Inflammatory macrophage treated with lipopolysaccharide for 1 hour (primary cell): Measurements from ENCODE around the gene PDIA2.
"Not testable (repeated sequence)": the region's sequence is repeated elsewhere in the genome, so short reads cannot be mapped to it uniquely, and the experiment has no call there.

Experiments used
- DNase-seq, 2 donors: peaks; one replicate each; pipeline ENCODE4 v3.0.0-alpha.2; 2020 to 2022

Gene PDIA2

GRCh38 chr16:264440-264951 lies 18.5 kb upstream of the PDIA2 start:
- no peak for DNase-seq

DNA sequence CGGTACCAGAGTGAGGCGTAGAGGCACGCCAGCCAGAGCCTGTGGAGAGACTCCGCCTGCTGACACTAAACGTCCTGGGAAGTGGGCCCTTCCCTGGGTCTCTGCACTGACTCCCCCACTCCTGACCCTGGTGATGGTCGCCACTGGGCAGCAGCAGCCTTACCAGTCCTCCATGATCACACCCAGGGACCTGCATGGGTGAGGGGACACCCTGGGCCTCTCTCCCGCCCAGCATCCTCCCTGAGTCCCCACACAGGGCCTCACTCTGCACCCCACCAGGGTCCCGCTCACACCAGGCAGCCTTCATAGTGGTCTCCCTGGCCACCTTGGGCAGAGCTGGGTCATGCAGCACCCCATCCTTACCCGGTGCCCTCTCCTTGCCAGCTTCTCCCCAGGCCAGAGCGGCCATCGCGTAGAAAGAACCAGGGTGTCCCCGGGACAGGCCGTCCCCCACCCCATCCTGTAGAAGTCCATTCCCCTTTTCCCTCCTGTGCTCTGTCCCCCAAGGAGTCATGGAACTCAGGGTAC lies 17.9 kb upstream of the PDIA2 start:
- DNase-seq = no peak

- no peak for DNase-seq
These were observed 17.3 kb upstream of the PDIA2 start for GRCh38 chr16:265711-266110.

DNA sequence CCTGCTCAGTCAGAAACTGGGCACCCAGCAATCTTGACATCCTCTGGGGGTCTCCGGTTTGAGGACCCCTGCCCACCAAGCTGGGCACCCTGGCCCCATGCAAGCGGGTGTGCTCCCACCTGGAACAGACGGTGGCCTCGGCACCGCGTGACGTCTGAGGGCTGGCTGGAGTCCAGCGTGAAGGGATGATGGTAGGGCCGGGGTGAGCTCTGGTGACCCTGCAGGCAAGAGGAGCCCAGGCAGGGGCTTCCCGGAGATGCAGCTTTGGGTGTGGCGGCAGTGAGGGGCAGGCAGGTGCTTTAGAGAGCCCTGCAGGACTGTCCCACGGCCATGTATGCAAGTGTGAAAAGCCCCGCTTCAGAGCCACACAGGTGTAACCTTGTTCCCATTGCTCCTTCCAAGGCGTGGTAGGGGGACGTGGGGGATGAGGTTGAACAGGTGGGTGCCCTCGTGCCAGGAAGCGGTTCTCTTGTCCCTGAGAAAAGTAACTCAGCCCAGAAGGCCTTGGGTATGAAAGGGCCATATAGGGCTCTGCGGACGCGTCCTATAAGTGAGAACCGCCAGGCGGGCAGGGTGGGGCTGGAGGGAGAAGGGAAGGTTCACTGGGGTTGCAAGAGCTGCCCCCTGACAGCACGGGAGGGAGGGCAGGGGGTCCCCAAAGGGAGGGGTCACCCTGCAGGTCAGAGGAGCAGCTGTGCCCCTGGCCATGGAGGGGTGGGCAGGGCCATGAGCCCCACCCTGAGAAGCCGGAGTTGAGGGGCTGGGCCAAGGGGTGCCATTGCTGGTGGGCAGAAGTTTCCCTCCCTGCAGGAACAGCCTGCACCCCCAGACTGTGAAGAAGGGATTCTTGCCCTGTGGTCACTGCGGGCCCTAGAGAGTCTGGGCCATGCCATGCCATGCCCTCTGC lies 16.5 kb upstream of the PDIA2 start:
- DNase-seq = no peak

- not testable (repeated sequence) for DNase-seq
These were observed 15.4 kb upstream of the PDIA2 start for GRCh38 chr16:267562-267961.

GRCh38 chr16:268141-269053 lies 14.6 kb upstream of the PDIA2 start:
- DNase-seq = no peak

GRCh38 chr16:269061-269796 lies 13.7 kb upstream of the PDIA2 start:
- no peak for DNase-seq

DNA sequence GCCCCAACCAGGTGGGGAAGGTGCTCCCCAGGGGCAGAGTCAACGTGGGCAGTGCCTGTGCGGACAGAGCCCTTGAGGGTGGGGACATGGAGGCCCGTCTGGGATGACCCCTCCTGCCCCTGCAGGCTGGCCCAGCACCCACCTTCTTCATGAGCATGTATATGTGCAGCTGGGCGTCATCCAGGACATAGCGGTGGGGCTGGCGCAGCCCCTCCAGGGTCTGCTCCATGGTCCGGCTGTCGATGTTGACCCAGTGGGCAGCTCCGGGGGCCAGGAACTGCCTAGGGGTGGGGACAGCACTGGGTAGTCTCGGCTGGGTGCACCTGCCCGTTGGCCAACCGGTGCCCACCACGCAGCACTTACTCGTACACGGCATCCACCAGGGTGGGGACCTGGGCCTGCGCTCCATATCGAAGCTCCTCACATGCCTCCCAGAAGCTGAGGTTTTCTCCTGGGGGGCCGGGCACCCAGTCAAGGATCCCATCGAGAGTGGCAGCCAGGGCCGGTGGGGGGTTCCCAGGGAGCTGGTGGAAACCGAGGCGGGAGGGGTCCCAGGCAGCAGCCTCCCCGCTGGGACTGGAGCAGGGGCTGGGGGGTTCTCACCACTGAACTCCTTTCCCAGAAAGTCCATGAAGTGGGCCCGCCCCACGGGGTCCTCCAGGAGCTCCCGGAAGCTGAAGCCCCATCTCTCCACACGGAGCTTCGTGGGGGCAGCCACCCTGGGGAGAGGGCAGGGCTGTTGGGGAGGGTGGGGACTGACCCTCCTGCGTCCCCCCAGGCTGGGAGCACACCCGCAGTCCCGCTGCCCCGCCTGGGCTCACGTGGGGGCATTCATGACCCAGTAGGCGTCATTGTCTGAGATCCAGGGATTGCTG lies 12.3 kb upstream of the PDIA2 start:
- no peak for DNase-seq

GRCh38 chr16:272633-273546 lies 10.1 kb upstream of the PDIA2 start:
- DNase-seq = no peak

DNA sequence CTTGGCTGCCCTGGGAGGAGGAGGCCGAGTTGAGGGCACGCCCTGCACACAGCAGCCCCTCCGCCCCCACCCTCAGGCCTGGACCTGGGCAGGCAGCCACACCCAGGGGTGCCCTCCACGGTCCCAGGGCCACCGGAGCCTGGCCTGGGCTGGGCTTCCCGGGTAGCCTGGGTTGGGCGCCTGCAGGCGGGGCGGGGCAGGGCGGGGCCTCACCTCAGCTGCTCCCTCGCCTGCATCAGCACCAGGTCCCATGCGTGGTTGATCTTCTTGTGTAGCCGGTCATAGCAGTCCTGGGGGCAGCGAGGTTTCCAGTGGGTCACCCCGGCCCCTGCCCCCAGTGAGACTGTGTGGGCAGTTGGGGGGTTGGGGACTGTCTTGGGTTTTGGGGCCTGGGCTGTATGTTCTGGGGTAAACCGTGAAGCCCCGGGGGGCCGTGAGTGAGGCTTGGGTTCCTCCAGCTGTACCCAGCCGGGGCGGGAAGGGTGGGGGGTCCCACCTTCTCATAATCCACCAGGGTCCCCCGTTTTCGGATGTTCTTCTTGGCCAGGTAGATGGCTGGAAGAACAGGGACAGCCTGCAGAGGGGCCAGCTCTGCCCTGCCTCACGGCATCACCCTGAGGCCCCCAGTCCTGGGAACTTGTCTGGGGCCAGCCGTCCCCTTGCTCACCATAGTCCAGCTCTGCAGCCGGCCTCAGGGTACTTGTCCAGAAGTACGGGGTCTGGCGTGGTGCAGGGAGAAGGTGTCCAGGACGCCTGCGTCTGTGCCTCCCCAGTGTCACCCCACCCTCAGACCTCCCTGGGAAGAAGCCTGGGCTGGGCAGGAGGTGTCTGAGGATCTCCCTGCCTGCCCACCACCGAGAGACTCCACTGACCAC lies 9.2 kb upstream of the PDIA2 start:
- DNase-seq = no peak

DNA sequence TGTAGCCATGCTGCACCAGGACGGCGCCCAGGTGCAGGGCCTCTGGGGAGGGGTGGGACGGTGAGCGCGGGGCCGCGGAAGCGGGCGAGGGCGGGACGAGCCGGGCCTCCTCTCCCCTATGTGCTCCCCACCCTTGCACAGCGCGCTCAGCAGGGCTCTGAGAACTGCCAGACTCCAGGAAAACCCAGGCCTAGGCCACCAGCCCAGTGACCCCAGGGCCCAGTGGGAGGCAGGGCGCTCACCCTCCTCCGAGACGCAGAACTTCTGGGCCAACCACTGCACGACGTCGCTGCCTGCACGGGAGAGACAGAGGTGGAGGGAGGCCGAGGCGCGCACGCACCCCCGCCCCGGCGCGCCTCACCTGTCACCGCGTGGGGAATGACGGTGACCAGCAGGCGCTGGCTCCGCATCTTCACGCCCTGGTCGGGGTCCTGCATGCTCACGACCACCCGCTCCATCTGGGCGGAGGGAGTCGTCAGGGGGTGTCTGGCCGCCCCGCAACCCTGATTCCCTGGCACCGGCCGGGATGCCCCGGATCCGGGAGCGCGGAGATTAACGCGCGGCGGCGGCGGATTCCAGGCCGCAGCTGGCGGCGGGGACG lies 7.8 kb upstream of the PDIA2 start:
- no peak for DNase-seq

DNA sequence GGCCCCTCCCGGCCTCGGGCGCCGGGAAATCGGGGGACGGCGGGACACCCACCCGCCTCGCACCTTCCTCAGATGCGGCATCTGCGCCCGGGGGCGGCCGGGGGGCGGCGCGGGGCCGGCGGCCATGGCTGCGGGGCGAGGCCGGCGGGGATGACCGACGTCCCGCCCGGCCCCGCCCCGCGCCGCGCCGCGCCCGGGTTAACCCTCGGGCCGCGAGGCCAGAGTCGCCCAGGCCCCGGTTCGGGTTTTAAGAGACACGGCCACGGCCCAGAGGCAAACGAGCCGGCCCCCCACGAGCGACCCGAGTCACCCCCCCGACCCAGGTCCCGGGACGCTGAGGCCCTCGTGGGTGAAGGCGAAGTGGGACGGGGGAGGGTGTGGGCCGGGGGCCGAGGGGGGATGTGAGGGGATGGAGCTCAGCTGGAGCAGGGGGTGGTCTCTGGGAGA lies 7.2 kb upstream of the PDIA2 start, which contains the start of gene RGS11:
TSS of gene RGS11 (minus strand) at position 159 of the 447 bp plus-strand sequence. CDS start at position 126, 33 bp downstream.
- DNase-seq = no peak

DNA sequence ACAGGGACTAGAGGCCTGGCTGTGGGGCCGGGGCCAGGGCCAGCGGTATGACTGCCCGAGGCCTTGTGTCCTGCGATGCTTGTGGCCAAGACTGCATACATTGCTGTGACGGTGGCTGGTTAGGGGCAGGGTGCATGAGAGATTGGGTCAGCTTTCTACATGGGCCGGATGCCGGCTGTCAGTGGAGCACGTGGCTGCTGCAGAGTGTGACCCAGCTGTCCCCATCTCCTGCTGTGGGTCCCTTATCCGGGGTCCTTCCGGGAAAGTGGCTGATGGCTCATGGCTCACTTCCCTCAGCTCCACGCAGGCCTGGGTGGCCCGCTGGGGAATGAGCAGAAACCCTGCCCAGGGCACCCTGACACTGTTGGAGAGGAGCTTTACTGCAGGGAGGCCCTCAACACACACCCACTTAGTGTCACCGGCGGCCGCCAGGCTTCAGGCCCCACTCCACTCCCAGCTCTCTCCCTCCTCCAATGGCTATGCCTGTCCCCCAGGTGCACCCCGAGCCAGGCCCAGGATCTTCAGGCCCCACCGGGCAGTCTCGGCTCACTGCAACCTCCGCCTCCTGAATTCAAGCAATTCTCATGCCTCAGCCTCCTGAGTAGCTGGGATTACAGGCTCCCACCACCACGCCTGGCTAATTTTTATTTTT lies 6.4 kb upstream of the PDIA2 start:
- DNase-seq = no peak

GRCh38 chr16:278863-279366 lies 4.0 kb upstream of the PDIA2 start:
- peak in 1 of 2 donors; percentile 2 for DNase-seq

DNA sequence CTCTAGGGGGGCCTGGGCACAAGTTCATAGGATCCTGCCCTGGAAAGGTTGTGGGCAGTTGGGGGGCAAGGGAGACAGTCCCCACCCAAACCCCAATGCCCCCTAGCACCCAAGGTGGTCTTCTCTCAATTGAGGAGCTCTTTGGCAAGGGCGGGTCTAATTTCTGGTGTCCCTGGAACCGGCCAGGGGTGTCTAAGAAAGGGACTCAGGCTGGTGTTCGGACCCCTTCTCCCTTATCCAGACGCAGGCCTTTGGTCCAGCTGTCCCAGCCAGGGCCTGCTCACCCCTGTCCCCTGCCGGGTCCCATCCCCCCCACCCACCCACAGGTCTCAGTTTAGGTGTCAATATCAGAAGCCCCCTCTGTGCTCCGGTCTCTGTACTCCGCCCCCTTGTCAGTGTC lies 3.4 kb upstream of the PDIA2 start:
- no peak for DNase-seq

- no peak for DNase-seq
These were observed 2.9 kb upstream of the PDIA2 start for GRCh38 chr16:280005-280460.

DNA sequence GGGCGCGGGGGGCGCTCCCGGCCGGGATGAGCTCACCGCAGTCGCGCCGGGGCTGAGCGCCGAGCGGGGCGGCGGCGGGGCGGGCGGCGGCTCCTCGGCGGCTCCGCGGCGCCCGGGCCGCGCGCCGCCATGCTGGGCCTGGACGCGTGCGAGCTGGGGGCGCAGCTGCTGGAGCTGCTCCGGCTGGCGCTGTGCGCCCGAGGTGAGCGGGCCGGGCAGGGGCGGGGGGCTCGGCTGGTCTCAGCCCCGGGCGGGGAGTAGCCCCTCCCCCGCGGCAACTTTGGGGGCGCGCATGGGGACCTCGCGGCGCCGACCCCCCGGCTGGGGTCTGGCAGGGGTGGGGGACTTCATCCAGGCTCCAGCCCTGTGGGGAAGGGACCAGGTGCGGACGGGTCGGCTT lies 2.4 kb upstream of the PDIA2 start, which contains the start of gene ARHGDIG:
TSS of gene ARHGDIG (plus strand) at position 40 of the 400 bp plus-strand sequence. CDS start at position 130, 90 bp downstream.
- DNase-seq = no peak
